GM10266 (cell line): ENCODE data around the gene VASP.
A peak's percentile ranks its signal among the peaks of the same experiment; 100 is the strongest.

ENCODE experiments used
- DNase-seq: peaks from one replicate; pipeline ENCODE4 v3.0.0; 2012; ENCODE audit errors: extremely low spot score
- CTCF ChIP-seq: IDR thresholded peaks from 2 replicates; pipeline ENCODE4 v1.5.1; 2012; ENCODE audit warnings: mild to moderate bottlenecking, low read depth; ENCODE audit not compliant: control insufficient read depth, insufficient read depth; ENCODE audit errors: missing control alignments

VASP gene

GRCh38 chr19:45539459-45539858 lies 32.2 kb downstream of the VASP start:
- no peak for TF ChIP-seq CTCF
- no peak for DNase-seq

DNA sequence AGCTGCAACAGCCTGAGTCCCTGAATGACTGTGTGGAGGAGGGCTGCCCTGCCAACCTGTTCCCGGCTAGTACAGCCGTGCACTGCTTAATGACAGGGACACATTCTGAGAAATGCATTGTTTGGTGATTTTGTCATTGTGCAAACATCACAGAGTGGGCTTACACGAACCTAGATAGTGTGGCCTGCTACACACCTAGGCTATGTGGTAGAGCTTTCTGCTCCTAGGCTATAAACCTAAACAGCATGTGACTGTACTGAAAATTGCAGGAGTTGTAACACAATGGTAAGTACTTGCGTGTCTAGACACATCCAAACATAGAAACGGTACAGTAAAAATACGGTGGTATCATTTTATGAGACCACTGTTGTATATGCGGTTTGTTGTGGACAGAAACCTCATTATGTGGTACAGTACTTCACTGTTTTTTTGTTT lies 35.0 kb downstream of the VASP start:
- no peak for TF ChIP-seq CTCF
- peak; percentile 1 for DNase-seq

DNA sequence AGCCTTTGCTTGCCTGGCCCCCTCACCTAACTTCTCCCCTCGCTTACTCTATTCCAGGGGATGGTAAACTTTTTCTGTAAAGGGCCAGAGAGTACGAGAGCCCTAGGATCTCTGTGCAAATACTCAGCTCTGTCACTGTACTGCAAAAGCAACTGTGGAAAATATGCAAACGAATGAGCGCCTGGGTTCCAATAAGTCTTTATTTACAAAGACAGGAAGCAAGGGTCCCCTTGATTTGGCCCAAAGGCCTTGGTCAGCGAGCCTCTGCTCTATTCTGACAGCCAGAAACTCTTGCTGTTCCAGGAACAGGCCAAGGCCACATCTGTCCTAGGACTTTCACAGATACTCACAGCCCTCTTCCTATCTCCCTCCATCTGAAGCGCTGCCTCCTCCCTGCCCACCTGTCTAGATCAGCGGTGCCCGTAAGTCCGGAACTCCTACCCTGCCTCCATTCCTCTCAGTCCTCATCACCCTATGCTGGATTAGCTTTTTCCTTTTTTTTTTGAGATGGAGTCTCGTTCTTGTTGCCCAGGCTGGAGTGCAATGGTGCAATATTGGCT lies 40.0 kb downstream of the VASP start:
- no peak for DNase-seq
- TF ChIP-seq CTCF: no peak

- no peak for TF ChIP-seq CTCF
- DNase-seq: no peak
Measured at GRCh38 chr19:45547965-45548609, 40.8 kb downstream of the VASP start.

DNA sequence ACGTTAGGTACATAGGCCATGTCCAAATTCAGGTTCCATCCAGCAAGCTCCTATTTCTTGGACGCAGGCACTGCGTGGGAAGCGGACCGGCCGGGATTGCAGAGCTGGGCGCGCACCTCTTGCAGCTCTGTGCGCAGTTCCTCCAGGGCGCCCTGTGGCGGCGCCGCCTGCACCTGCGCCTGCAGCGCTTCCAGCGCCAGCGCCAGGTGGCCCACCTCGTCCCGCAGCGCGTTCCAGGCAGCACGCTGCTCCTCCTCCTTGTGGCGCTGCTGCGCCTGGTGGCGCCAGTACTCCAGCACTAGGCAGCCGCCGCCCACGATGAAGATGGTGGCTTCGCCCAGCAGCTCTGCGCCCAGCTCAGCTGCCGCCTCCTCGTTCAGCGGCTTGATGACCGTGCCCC lies 46.2 kb downstream of the VASP start:
- DNase-seq: no peak
- TF ChIP-seq CTCF: no peak

DNA sequence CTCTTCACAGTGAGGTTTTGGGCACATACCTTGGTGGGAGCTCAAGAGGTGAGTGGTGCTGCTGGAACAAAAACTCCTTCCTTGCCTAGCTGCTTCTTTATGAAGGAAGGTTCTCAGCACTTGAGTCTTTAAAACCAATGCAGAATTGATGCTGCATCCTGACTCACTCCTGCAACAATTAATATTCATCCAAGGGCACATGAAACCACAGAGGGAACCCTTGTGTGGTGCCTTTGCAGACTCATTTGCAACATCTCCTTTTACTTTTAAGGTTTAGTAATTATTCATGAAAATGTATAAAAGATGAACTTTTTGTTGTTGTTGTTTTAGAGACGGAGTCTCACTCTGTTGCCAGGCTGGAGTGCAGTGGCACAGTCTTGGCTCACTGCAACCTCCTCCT lies 47.2 kb downstream of the VASP start:
- TF ChIP-seq CTCF: no peak
- DNase-seq: no peak

- no peak for DNase-seq
Measured at GRCh38 chr19:45556835-45557234, 49.6 kb downstream of the VASP start.

More at GRCh38 chr19:45556835-45557234, 49.6 kb downstream of the VASP start:
- TF ChIP-seq CTCF: no peak
